Neural cell (in vitro differentiated cells): ENCODE data around the gene MED16.

ENCODE experiments used
- CTCF ChIP-seq: fragments of 450-650 bp; IDR thresholded peaks from 2 replicates; pipeline ENCODE4 v1.5.1; 2014; ENCODE audit warnings: antibody characterized with exemption, mild to moderate bottlenecking, moderate library complexity; ENCODE audit not compliant: poor library complexity, severe bottlenecking
- EP300 ChIP-seq: fragments of 450-650 bp; conservative IDR thresholded peaks from 2 replicates; pipeline ENCODE4 v1.6.1; 2014; ENCODE audit warnings: antibody characterized with exemption, mild to moderate bottlenecking, moderate library complexity; ENCODE audit not compliant: poor library complexity, severe bottlenecking
- EZH2 ChIP-seq: fragments of 200-600, 300-800 bp; shearing (Covaris generic), sonication (generic); IDR thresholded peaks from 2 replicates; pipeline ENCODE4 v1.6.1; 2014; ENCODE audit warnings: antibody characterized with exemption, low read length, borderline replicate concordance, mild to moderate bottlenecking; ENCODE audit not compliant: insufficient read depth, poor library complexity, severe bottlenecking
- POLR2AphosphoS5 ChIP-seq: IDR thresholded peaks from 2 replicates; pipeline ENCODE4 v1.6.1; 2012
- RAD21 ChIP-seq: fragments of 450-650 bp; conservative IDR thresholded peaks from 2 replicates; pipeline ENCODE4 v1.6.1; 2014; ENCODE audit warnings: antibody characterized with exemption, mild to moderate bottlenecking, moderate library complexity
- TAF1 ChIP-seq: IDR thresholded peaks from 2 replicates; pipeline ENCODE4 v1.6.1; 2012; ENCODE audit warnings: low read depth

- TF ChIP-seq CTCF (no peak), TAF1 (no peak), EZH2 (no peak), POLR2AphosphoS5 (no peak), EP300 (no peak), RAD21 (no peak)
Observed at GRCh38 chr19:906480-906879, 13.5 kb upstream of the MED16 start.
